ENCODE data around the gene STON1. TPM values are rescaled to one million over a fixed set of nuclear protein-coding genes. Genes with fewer than 3 reads are reported as not detected.

STON1 gene
- total and polyA plus RNA-seq, 9 donors: 8.8 to 12.9 (median 10.0) TPM

DNA sequence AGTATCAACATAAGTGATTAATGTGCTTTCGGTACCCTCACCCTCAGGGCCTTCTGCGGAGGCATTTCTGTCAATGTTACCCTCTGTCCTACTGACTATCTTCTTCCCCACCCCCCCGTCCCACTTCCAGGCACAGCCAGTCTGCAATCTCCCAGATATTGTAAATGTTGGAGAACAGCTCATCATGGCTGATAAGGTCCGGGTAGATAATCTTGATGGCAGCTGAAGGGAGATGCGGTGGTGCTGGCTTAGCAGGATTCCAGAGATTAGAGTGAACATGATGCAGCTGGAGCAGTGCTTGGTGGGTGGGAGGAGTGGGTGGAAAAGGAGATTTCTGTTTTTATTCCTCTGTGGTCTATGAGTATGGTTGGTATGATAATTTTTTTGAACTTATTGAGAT is 103.2 kb downstream of the STON1 start:
- no peaks in the 10 kb centered on the region for H3K36me3 ChIP-seq (ENCODE audit: control insufficient read depth, insufficient read depth, low read length)
- H3K9me3 ChIP-seq (replicated peaks; ENCODE audit: control insufficient read depth, low read depth, low read length): no peaks in the 10 kb centered on the region
- no peaks in the 10 kb centered on the region for H3K4me1 ChIP-seq (ENCODE audit: control insufficient read depth, insufficient read depth, low read length)
- no peak overlapping the region for H3K4me3 ChIP-seq (ENCODE audit: low read length)
- no peak for DNase-seq
- H3K27ac ChIP-seq (ENCODE audit: low read length): no peak overlapping the region
- H3K27me3 ChIP-seq (ENCODE audit: control insufficient read depth, insufficient read depth, low read length): no peaks in the 10 kb centered on the region
- WGBS (ENCODE audit: insufficient coverage): 84% methylated on average over 3 of the region's 5 CpGs

DNA sequence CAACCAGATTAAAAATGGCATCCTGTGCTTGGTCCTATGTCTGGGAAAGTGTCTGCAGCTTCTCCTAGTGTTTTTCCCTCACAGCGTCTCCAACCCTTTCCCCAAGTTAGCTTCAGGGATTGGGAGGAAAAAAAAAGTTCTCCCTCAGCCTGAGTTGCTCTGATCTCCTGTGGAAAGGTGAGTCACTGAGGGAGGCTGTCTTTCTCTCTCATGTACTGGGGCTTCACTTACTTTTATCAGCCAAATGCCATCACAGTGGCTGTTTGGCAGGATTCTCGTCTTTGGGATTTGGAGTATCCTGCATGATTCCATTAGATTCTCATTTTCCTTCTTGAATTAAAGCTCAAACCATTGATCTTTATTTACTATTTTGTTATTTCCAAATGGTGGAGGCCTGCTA is 105.8 kb downstream of the STON1 start:
- no peak overlapping the region for H3K27ac ChIP-seq (ENCODE audit: low read length)
- no peaks in the 10 kb centered on the region for H3K9me3 ChIP-seq (replicated peaks; ENCODE audit: control insufficient read depth, low read depth, low read length)
- H3K36me3 ChIP-seq (ENCODE audit: control insufficient read depth, insufficient read depth, low read length): no peaks in the 10 kb centered on the region
- no peaks in the 10 kb centered on the region for H3K27me3 ChIP-seq (ENCODE audit: control insufficient read depth, insufficient read depth, low read length)
- WGBS (ENCODE audit: insufficient coverage): no CpG with 5 or more reads among the region's 2 CpGs
- H3K4me1 ChIP-seq (ENCODE audit: control insufficient read depth, insufficient read depth, low read length): no peaks in the 10 kb centered on the region
- DNase-seq: no peak
- no peak overlapping the region for H3K4me3 ChIP-seq (ENCODE audit: low read length)

DNA sequence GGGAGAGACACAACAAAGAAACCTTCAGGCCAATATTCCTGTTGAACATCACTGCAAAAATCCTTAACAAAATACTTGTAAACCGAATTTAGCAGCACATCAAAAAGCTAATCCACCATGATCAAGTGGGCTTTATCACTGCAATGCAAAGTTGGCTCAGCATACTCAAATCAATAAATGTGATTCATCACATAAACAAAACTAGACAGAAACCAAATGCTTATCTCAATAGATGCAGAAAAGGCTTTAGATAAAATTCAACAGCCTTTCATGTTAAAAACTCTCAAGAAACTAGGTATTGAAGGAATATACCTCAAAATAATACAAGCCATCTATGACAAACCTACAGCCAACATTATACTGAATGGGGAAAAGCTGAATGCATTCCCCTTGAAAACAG is 108.3 kb downstream of the STON1 start:
- 86% methylated on average over 1 of the region's 1 CpG for WGBS (ENCODE audit: insufficient coverage)
- no peaks in the 10 kb centered on the region for H3K9me3 ChIP-seq (replicated peaks; ENCODE audit: control insufficient read depth, low read depth, low read length)

More for the DNA sequence above, 108.3 kb downstream of the STON1 start:
- DNase-seq: no peak
- Histone ChIP-seq H3K4me3 (ENCODE audit: low read length) (no peak overlapping the region), H3K27me3 (ENCODE audit: control insufficient read depth, insufficient read depth, low read length) (no peaks in the 10 kb centered on the region), H3K4me1 (ENCODE audit: control insufficient read depth, insufficient read depth, low read length) (no peaks in the 10 kb centered on the region), H3K36me3 (ENCODE audit: control insufficient read depth, insufficient read depth, low read length) (no peaks in the 10 kb centered on the region), H3K27ac (ENCODE audit: low read length) (no peak overlapping the region)

Other genes starting within 250 kb of the STON1 start
- gene FOXN2, start 215.5 kb upstream of the STON1 start, total RNA-seq: 33.6 TPM
- 10 to 100 TPM; 12.7 to 21.3 (median 18.9) TPM for gene FOXN2, start 215.5 kb upstream of the STON1 start, polyA plus RNA-seq (ENCODE audit: insufficient read depth in 1 of 8, insufficient read length in 8 of 8, low replicate concordance in 1 of 8)
- gene PPP1R21, start 89.4 kb upstream of the STON1 start, total RNA-seq: 18.6 TPM
- gene PPP1R21, start 89.4 kb upstream of the STON1 start, polyA plus RNA-seq (ENCODE audit: insufficient read depth in 1 of 8, insufficient read length in 8 of 8, low replicate concordance in 1 of 8): 10 to 100 TPM; 15.8 to 19.7 (median 16.7) TPM
- gene GTF2A1L, start 87.7 kb downstream of the STON1 start, total RNA-seq: 3.4 TPM
- 1 to 10 TPM in 2 of 8 donors, under 1 TPM in 5, not detected in 1; 0.28 to 2.1 (median 0.82) TPM for gene GTF2A1L, start 87.7 kb downstream of the STON1 start, polyA plus RNA-seq (ENCODE audit: insufficient read depth in 1 of 8, insufficient read length in 8 of 8, low replicate concordance in 1 of 8)
- gene LHCGR, start 225.6 kb downstream of the STON1 start, total RNA-seq: 0.44 TPM
- gene LHCGR, start 225.6 kb downstream of the STON1 start, polyA plus RNA-seq (ENCODE audit: insufficient read depth in 1 of 8, insufficient read length in 8 of 8, low replicate concordance in 1 of 8): under 1 TPM; 0.04 to 0.33 (median 0.11) TPM

Measured in muscle of leg (tissue), 11 donors.